Measurements from ENCODE around the gene LGSN. TPM values are rescaled to one million over a fixed set of nuclear protein-coding genes. Genes with fewer than 3 reads are reported as not detected.
"Not testable (repeated sequence)": the region's sequence is repeated elsewhere in the genome, so short reads cannot be mapped to it uniquely, and the experiment has no call there.

Gene LGSN
- total and polyA plus RNA-seq, 2 of the 8 experiments (the other 6 are each of a cell fraction or from before 2014, with no cell fraction given): 0.08 TPM; not detected in 1

DNA sequence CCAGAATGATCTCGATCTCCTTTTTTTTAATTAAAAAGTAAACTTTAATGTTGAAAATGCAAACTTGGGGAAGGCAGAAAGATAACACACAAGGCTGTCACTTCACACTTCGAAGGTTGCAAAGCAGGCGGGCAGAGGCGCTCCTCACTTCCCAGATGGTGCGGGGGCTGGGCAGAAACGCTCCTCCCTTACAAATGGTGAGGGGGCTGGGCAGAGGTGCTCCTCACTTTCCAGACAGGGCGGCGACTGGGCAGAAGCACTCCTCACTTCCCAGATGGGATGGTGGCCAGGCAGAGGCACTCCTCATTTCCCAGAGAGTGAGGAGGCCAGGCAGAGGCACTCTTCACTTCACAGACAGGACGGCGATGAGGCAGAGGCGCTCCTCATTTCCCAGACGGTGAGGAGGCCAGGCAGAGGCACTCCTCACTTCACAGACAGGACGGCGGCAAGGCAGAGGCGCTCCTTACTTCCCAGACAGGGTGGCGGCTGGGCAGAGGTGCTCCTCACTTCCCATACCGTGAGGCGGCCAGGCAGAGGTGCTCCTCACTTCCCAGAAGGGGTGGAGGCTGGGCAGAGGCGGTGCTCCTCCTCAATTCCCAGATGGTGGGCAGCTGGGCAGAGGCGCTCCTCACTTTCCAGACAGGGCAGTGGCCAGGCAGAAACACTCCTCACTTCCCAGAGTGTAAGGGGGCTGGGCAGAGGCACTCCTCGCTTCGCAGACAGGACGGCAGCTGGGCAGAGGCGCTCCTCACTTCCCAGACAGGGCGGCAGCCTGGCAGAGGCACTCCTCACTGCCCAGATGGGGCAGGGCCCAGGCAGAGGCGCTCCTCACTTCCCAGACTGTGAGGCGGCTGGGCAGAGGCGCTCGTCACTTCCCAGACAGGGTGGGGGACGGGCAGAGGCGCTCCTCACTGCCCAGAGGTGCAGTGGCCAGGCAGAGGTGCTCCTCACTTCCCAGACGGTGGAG, 91.6 kb downstream of the LGSN start:
- H4K5ac ChIP-seq (ENCODE audit: insufficient read length, low read depth, low read length); H3K23ac ChIP-seq (ENCODE audit: insufficient read length); H2AK5ac ChIP-seq (ENCODE audit: low read depth, low read length); H3K18ac ChIP-seq (ENCODE audit: extremely low read depth, low read length); H3K36me3 ChIP-seq (ENCODE audit: control insufficient read depth in 2 of 4, insufficient read depth in 4 of 4, low read length in 3 of 4); DNase-seq (ENCODE audit: low read depth in 1 of 2, low spot score in 2 of 2); H3K9ac ChIP-seq (replicated peaks in 1 of 4; ENCODE audit: extremely low read depth in 1 of 4, low read depth in 3 of 4, low read length in 3 of 4); POLR2A ChIA-PET (ENCODE audit: partially characterized antibody); H3K4me1 ChIP-seq (replicated peaks in 1 of 4; ENCODE audit: control insufficient read depth in 3 of 4, insufficient read depth in 4 of 4, low read length in 3 of 4); H2BK20ac ChIP-seq (ENCODE audit: low read length); H2BK5ac ChIP-seq (ENCODE audit: low read depth, low read length); H4K20me1 ChIP-seq (replicated peaks in 1 of 2; ENCODE audit: control insufficient read depth in 1 of 2, insufficient read depth in 2 of 2, low read length in 2 of 2); H3K79me2 ChIP-seq (ENCODE audit: control insufficient read depth in 1 of 2, insufficient read depth in 2 of 2, low read length in 2 of 2); H2BK15ac ChIP-seq (ENCODE audit: low read length); H4K8ac ChIP-seq (ENCODE audit: extremely low read depth, insufficient read depth, low read length); H3K23me2 ChIP-seq (ENCODE audit: low read depth, low read length); H3K4ac ChIP-seq (replicated peaks; ENCODE audit: insufficient read length, low read depth, low read length); FAIRE-seq; H3K27ac ChIP-seq (ENCODE audit: low read depth, low read length); H2BK12ac ChIP-seq (ENCODE audit: low read depth, low read length); H3K27me3 ChIP-seq (replicated peaks in 1 of 4; ENCODE audit: control insufficient read depth in 3 of 4, extremely low read depth in 1 of 4, insufficient read depth in 3 of 4, low read length in 3 of 4); H3K14ac ChIP-seq (ENCODE audit: insufficient read length); H3K4me3 ChIP-seq (ENCODE audit: extremely low read depth in 1 of 4, insufficient read depth in 2 of 4, low read depth in 3 of 4, low read length in 4 of 4); H4K91ac ChIP-seq (replicated peaks; ENCODE audit: insufficient read length, low read length); H3K4me2 ChIP-seq (ENCODE audit: insufficient read depth in 1 of 2, low read depth in 2 of 2, low read length in 2 of 2); H2AFZ ChIP-seq (ENCODE audit: low read length); CTCF ChIA-PET (ENCODE audit: partially characterized antibody); H2BK120ac ChIP-seq (replicated peaks; ENCODE audit: low read depth, low read length); H3K79me1 ChIP-seq (ENCODE audit: low read depth, low read length); H3K56ac ChIP-seq (replicated peaks; ENCODE audit: insufficient read length, low read depth, low read length): not testable (repeated sequence)
- TF ChIP-seq EP300 (IDR thresholded peaks at IDR 0.05; ENCODE audit: borderline replicate concordance in 1 of 2, low read depth in 2 of 2, low read length in 2 of 2): peak in 1 of 2 experiments; percentile 3; a peak in 1 of 3 replicates
- WGBS, 2 experiments (ENCODE audit: extremely low coverage in 1 of 2, insufficient coverage in 1 of 2, insufficient read length in 1 of 2, insufficient replicate concordance in 2 of 2, low coverage in 1 of 2, low lambda C conversion rate in 2 of 2, missing lambda C conversion rate in 1 of 2): 91% methylated on average over 30 of the region's 32 CpGs; no CpG with 5 or more reads in 1 of the 2 experiments
- H3K9me3 ChIP-seq (ENCODE audit: insufficient read depth in 2 of 2, low read depth in 1 of 2, low read length in 1 of 2): peaks cover 0 to 26% of the 10 kb centered on the region in 2 experiments; a peak in 2 of 4 replicates

All from H1 (cell line).